HL-60/S4 treated with retinoic acid at 250 ng/mL for 4 days and 3 days (cell line): ENCODE measurements around the gene SIT1.
"Not testable (repeated sequence)": the region's sequence is repeated elsewhere in the genome, so short reads cannot be mapped to it uniquely, and the experiment has no call there.

Experiments used
- in situ Hi-C: fragments of 300-500 bp; cut with MboI; formaldehyde crosslinking; loops from 2 replicates; pipeline ENCODE4 v1.7.0; 2022; ENCODE audit warnings: low sequenced_read_pairs

Gene SIT1

GRCh38 chr9:35660966-35661415, 10.3 kb upstream of the SIT1 start:
- in situ Hi-C loops, result no loop called here

DNA sequence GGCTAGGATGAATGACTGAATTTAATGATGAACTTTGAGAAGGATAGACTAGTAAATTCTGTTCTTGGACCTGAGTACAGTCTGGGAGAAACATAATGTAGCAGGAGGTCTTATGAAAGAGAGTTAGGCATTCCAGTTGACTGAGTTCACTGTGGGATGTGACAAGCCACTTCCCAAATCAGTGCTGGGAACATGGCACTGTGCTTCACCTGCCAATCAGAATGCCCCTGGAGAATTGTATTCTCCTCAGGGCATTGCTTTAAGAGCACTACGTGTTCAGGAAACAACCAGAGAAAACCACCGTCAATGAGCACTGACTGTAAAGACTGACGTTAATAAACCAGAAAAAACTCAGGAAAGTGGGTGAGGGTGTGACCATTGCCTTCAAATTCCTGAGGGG, 8.6 kb upstream of the SIT1 start:
- in situ Hi-C loops, result no loop called here

GRCh38 chr9:35658968-35659220, 8.2 kb upstream of the SIT1 start:
- in situ Hi-C loops, result no loop called here

DNA sequence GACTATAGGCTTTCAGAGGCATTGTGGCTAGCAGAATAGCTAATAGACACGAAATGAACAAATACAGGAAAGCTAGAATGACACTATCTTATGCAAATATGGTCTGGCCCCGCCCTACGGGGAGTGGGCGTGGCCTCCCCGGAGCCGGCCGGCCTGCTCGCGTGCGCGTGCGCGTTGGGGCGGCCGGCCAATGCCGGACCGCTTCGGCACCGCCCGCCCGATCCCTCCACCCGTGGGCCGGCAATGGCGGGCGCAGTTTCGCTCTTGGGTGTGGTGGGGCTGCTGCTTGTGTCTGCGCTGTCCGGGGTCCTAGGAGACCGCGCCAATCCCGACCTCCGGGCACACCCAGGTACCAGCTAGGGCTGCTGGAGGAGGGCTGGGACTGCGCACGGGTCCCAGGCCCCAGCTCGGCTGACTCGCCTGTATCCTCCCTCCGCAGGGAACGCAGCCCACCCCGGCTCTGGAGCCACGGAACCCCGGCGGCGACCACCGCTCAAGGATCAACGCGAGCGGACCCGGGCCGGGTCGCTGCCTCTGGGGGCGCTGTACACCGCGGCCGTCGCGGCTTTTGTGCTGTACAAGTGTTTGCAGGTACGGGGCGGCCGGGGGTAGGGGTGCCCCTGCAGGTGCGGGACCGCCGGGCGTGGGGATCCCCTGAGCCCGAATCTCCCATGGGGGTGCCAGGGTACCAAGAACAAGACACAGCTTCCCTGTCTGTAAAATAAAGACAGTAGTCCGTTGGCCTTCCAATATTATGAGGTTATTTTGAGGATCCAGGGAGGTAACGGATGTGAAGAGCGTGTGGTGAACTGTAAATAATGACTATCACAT, 7.6 kb upstream of the SIT1 start, which contains the start of gene CCDC107:
CCDC107 (plus strand) TSS at position 156 of the 831 bp plus-strand sequence; CDS start at position 244, 88 bp downstream.
- in situ Hi-C loops, result no loop called here

DNA sequence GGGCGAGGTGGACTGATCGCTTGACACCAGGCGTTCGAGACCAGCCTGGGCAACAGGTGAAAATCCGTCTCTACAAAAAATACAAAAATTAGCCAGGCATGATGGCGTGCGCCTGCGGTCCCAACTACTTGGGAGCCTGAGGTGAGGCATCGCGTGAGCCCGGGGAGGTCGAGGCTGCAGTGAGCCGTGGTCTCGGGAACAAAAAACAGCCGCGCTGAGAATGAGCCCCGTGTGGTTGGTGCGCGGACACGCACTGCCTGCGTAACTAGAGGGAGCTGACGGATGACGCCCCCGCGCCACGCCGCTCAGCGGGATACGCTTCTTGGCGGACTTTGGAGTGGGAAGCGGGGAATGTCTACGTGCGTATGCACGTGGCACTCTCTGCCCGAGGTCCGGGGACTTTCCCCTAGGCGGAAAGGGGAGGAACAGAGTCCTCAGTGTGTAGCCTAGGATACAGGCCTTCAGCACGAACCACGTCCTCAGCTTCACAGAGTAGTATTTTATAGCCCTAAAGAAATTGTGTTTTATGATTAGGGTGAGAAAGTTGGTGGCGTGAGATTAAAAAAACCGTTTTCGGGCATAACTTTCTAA, 6.9 kb upstream of the SIT1 start, which contains the start of gene RMRP:
RMRP (minus strand) TSS at position 474 of the 591 bp plus-strand sequence.
- in situ Hi-C loops, result no loop called here

DNA sequence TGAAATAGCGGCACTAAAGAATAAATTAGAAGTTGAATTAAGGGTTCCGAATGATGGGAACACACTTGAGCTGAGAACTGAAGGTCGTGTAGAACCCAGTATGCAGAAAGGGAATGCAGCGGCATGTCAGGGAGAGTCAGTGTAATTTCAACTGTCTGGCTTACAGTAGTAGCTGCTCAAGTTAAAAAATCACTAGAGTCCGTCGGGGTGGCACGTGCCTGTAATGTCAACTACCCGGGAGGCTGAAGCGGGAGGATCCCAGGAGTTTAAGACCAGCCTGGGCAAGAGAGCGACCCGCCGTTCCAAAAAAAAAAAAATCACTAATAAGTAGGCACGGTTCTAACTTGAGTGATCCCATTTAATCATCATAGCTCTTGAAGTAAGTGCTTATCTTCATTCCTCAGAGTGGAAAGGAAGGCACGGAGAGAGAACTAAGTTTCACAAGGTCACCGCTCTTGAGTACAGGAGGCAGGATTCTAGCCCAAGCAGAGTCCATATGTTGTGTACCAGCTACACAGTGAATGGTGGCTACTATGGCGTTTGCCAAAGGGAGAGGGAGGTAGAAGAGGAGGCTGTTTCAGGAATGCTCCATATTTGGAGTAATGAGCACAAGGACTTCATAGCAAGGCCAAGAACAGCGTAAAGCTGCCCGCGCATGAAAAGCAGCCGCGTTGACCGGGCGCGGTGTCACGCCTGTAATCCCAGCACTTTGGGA, 6.3 kb upstream of the SIT1 start:
- in situ Hi-C loops, result no loop called here

- in situ Hi-C loops, result no loop called here
These were observed 5.6 kb upstream of the SIT1 start for GRCh38 chr9:35656348-35656747.

GRCh38 chr9:35653611-35654010, 2.9 kb upstream of the SIT1 start:
- in situ Hi-C loops, result no loop called here

DNA sequence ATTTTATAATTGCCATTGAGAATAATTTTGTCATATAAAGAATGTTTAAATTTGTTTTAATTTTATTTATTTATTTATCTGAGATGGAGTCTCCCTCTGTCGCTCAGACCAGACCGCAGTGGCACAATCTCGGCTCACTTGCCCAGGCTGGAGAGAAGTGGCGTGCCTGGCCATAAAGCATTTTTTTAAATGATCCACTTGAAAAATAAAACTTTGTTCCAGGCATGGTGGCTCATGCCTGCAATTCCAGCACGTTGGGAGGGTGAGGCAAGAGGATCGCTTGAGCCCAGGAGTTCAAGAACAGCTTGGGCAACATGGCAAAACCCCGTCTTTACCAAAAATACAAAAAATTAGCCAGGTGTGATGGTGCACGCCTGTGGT, 2.1 kb upstream of the SIT1 start:
- in situ Hi-C loops, result no loop called here

GRCh38 chr9:35651956-35652828, 1.5 kb upstream of the SIT1 start:
- in situ Hi-C loops, result no loop called here

DNA sequence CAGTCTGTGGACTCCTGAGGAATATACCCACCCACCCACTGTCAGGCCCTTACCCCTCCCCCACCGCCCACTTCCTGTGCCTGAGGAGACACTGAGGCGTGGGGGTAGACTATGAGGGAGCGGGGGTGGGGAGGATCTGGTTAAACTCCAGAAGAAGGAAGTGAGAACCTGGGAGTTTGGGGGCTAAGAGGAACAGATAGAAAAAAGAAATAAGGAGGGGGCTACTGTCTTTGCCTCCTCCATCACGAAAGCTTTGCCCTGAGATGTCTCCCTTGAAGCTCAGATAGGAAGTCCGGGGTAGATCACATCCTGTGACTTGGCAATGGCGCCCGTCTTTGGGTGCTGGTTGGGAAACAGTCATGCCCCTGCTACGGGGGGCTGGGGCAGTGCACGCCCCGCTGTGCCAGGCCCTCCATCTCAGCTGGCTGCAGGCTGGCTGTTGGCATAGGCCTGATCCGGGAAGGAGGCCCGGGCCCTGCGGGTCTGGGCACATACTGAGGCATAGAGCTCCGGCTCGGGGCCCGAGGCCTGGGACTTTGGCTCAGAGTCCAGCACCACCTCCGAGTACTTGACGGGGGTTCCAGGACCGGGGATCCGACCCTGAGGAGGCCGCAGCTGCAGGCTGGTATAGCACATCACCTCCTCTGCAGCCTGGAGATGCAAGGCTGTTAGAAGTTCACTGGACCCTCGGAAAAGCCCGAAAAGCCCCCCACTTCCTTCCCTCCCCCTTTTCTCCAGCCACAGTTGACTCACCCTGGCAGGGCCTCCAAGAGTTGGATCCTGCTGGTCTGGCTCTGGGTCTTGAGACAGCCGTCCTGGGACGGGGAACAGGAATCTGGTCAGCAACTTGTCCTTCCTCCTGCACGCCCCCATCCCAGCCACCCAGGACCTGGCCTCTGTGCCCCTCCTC, 1.0 kb downstream of the SIT1 start:
- in situ Hi-C loops, result no loop called here

- in situ Hi-C loops, result no loop called here
These were observed 4.0 kb downstream of the SIT1 start for GRCh38 chr9:35646533-35647265.

GRCh38 chr9:35646153-35646532, 4.6 kb downstream of the SIT1 start:
- in situ Hi-C loops, result no loop called here

DNA sequence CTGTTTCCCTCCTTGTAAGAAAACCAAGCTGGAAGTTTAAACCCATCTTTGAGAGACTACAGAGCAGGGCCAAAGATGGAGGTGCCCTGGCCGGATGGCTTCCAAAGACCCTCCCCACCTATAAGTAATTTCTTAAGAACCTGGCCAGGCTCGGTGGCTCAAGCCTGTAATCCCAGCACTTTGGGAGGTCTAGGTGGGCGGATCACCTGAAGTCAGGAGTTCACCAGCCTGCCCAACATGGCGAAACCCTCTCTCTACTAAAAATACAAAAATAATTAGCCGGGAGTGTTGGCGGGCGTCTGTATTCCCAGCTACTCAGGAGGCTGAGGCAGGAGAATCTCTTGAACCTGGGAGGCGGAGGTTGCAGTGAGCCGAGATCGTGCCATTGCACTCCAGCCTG, 5.0 kb downstream of the SIT1 start:
- in situ Hi-C loops, result not testable (repeated sequence)

GRCh38 chr9:35643046-35643445, 7.7 kb downstream of the SIT1 start:
- in situ Hi-C loops, result no loop called here

GRCh38 chr9:35641478-35641877, 9.3 kb downstream of the SIT1 start:
- in situ Hi-C loops, result not testable (repeated sequence)

- in situ Hi-C loops, result not testable (repeated sequence)
These were observed 10.3 kb downstream of the SIT1 start for GRCh38 chr9:35640431-35640830.

DNA sequence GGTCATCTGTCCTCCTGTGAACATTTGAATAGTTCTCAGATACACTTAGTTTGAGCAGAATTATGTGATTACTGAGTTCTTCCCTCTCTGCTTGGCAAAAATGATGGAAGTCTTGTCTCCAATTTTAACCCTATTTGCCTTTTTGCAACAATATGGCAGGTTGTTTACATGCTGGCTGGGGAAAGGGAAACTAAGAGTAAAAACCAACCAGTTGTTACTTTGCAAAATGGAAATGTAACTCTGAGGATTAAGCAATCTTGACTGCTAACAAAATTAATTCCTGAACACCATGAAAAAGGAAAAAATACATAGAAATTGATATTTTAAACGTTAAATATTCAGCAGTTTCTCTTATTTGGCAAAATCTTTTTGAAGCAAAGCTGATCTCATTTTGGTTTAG, 11.1 kb downstream of the SIT1 start:
- in situ Hi-C loops, result no loop called here

DNA sequence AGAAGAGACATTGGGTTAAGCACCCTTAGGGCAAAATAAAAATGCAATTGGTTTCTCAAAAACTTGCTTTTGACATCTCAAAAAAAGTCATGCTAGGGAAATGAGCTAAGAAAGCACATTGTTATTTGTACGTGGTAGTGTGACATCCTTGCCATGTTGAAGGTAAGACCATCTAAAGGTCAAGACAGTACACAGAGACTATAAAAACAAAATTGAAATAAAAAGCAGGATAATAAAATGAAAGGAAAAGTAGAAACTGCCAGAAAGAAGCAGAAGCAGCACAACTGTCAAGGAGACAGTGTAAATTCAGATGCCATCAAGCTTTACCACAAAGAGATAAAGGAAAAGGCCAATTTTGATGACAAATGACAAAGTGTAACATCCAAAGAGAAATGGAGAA, 11.5 kb downstream of the SIT1 start:
- in situ Hi-C loops, result not testable (repeated sequence)
